H1 (cell line): ENCODE measurements around the gene LRP5. TPM values are rescaled to one million over a fixed set of nuclear protein-coding genes. Genes with fewer than 3 reads are reported as not detected.

Experiments
- CTCF ChIA-PET: fragments of 300-600 bp; sonication (Branson Sonifier 250); formaldehyde crosslinking; loops from one replicate; lab custom pipeline; 2021; ENCODE audit not compliant: partially characterized antibody; lab: Charles Lee
- POLR2A ChIA-PET: fragments of 300-600 bp; sonication (Branson Sonifier 250); formaldehyde crosslinking; loops from one replicate; lab custom pipeline; 2021; ENCODE audit warnings: inconsistent platforms; ENCODE audit not compliant: partially characterized antibody; lab: Charles Lee
- DNase-seq, 2 experiments: peaks; one replicate each; pipeline versions ENCODE4 v3.0.0 to v3.0.0-alpha.2; 2010 to 2022; ENCODE audit warnings: low spot score in 2 of 2, low read depth in 1 of 2, mixed read lengths in 1 of 2
- FAIRE-seq: peaks from 2 replicates; lab custom pipeline; 2011; peaks lifted over from hg19 to GRCh38; lab: Jason Lieb, UNC
- H2AFZ ChIP-seq: 2 replicates; pipeline ENCODE4 v1.8.1; 2012; ENCODE audit warnings: low read length, inconsistent platforms
- H2AK5ac ChIP-seq: 2 replicates; pipeline ENCODE4 v1.6.1; 2013; ENCODE audit warnings: low read depth, low read length
- H2BK120ac ChIP-seq: replicated peaks from 2 replicates; pipeline ENCODE3; 2013; ENCODE audit warnings: low read depth, low read length, inconsistent platforms
- H2BK12ac ChIP-seq: 2 replicates; pipeline ENCODE4 v1.6.1; 2013; ENCODE audit warnings: low read depth, low read length
- H2BK15ac ChIP-seq: 2 replicates; pipeline ENCODE4 v1.6.1; 2013; ENCODE audit warnings: low read length
- H2BK20ac ChIP-seq: 2 replicates; pipeline ENCODE4 v1.6.1; 2013; ENCODE audit warnings: low read length
- H2BK5ac ChIP-seq: 2 replicates; pipeline ENCODE4 v1.6.1; 2013; ENCODE audit warnings: low read depth, low read length
- H3K14ac ChIP-seq: 2 replicates; pipeline ENCODE4 v1.6.1; 2013; ENCODE audit warnings: inconsistent platforms; ENCODE audit not compliant: insufficient read length
- H3K18ac ChIP-seq: 2 replicates; pipeline ENCODE4 v1.6.1; 2013; ENCODE audit warnings: low read length; ENCODE audit errors: extremely low read depth
- H3K23ac ChIP-seq: 2 replicates; pipeline ENCODE4 v1.6.1; 2013; ENCODE audit warnings: inconsistent platforms; ENCODE audit not compliant: insufficient read length
- H3K23me2 ChIP-seq: 2 replicates; pipeline ENCODE4 v1.6.1; 2013; ENCODE audit warnings: low read depth, low read length
- H3K27ac ChIP-seq: 2 replicates; pipeline ENCODE4 v1.6.1; 2011; ENCODE audit warnings: low read depth, low read length, inconsistent platforms
- H3K27me3 ChIP-seq, 4 experiments: replicated peaks in 1 of 4; 1 replicate in 1 of 4; 2 replicates in 3 of 4; pipeline versions ENCODE4 v1.6.1 to v1.8.1; 2011 to 2013; ENCODE audit warnings: low read length in 3 of 4, mild to moderate bottlenecking in 3 of 4, inconsistent platforms in 2 of 4, mixed read lengths in 2 of 4, moderate library complexity in 1 of 4; ENCODE audit not compliant: control insufficient read depth in 3 of 4, insufficient read depth in 3 of 4; ENCODE audit errors: extremely low read depth in 1 of 4
- H3K36me3 ChIP-seq, 4 experiments: 2 replicates each; pipeline versions ENCODE4 v1.6.1 to v1.8.1; 2011 to 2013; ENCODE audit warnings: mild to moderate bottlenecking in 4 of 4, low read length in 3 of 4, moderate library complexity in 2 of 4, control low read depth in 1 of 4, inconsistent platforms in 1 of 4; ENCODE audit not compliant: insufficient read depth in 4 of 4, control insufficient read depth in 2 of 4
- H3K4ac ChIP-seq: replicated peaks from 2 replicates; pipeline ENCODE3; 2013; ENCODE audit warnings: low read length, low read depth, mixed read lengths, inconsistent platforms; ENCODE audit not compliant: insufficient read length
- H3K4me1 ChIP-seq, 4 experiments: replicated peaks in 1 of 4; 1 replicate in 1 of 4; 2 replicates in 3 of 4; pipeline versions ENCODE4 v1.6.1 to v1.8.1; 2011 to 2013; ENCODE audit warnings: low read length in 3 of 4, inconsistent platforms in 2 of 4, mixed read lengths in 1 of 4; ENCODE audit not compliant: insufficient read depth in 4 of 4, control insufficient read depth in 3 of 4
- H3K4me2 ChIP-seq, 2 experiments: 2 replicates each; pipeline versions ENCODE4 v1.6.1 to v1.8.1; 2011 to 2013; ENCODE audit warnings: low read depth in 2 of 2, low read length in 2 of 2, control low read depth in 1 of 2, inconsistent platforms in 1 of 2, mild to moderate bottlenecking in 1 of 2; ENCODE audit not compliant: insufficient read depth in 1 of 2
- H3K4me3 ChIP-seq, 4 experiments: fragments of 200-600, 300-600 bp in 1 of 4; sonication (generic), shearing (Covaris generic), sonication (Bioruptor Twin) in 1 of 4; 2 replicates each; pipeline versions ENCODE4 v1.5.1 to v1.8.1; 2011 to 2016; ENCODE audit warnings: low read length in 4 of 4, low read depth in 3 of 4, control low read depth in 2 of 4, inconsistent platforms in 2 of 4, mild to moderate bottlenecking in 2 of 4, mixed read lengths in 1 of 4, moderate library complexity in 1 of 4; ENCODE audit not compliant: insufficient read depth in 2 of 4; ENCODE audit errors: extremely low read depth in 1 of 4
- H3K56ac ChIP-seq: replicated peaks from 2 replicates; pipeline ENCODE3; 2013; ENCODE audit warnings: low read depth, mild to moderate bottlenecking, mixed read lengths, low read length, inconsistent platforms; ENCODE audit not compliant: insufficient read length
- H3K79me1 ChIP-seq: 2 replicates; pipeline ENCODE4 v1.6.1; 2013; ENCODE audit warnings: low read depth, low read length, control low read depth
- H3K79me2 ChIP-seq, 2 experiments: 2 replicates each; pipeline versions ENCODE4 v1.6.1 to v1.8.1; 2012 to 2013; ENCODE audit warnings: low read length in 2 of 2, mild to moderate bottlenecking in 2 of 2, inconsistent platforms in 1 of 2; ENCODE audit not compliant: insufficient read depth in 2 of 2, control insufficient read depth in 1 of 2
- H3K9ac ChIP-seq, 4 experiments: replicated peaks in 1 of 4; 1 replicate in 1 of 4; 2 replicates in 3 of 4; pipeline versions ENCODE4 v1.6.1 to v1.8.1; 2011 to 2013; ENCODE audit warnings: low read depth in 3 of 4, low read length in 3 of 4, control low read depth in 2 of 4, mild to moderate bottlenecking in 2 of 4, moderate library complexity in 2 of 4, inconsistent platforms in 1 of 4; ENCODE audit errors: extremely low read depth in 1 of 4
- H3K9me3 ChIP-seq, 2 experiments: 2 replicates each; pipeline versions ENCODE4 v1.6.1 to v1.8.1; 2012 to 2013; ENCODE audit warnings: mild to moderate bottlenecking in 2 of 2, moderate library complexity in 2 of 2, control low read depth in 1 of 2, inconsistent platforms in 1 of 2, low read depth in 1 of 2, low read length in 1 of 2, mixed read lengths in 1 of 2; ENCODE audit not compliant: insufficient read depth in 2 of 2
- H4K20me1 ChIP-seq, 2 experiments: replicated peaks in 1 of 2; 2 replicates each; pipeline versions ENCODE3 to v1.8.1; 2011 to 2013; ENCODE audit warnings: inconsistent platforms in 2 of 2, low read length in 2 of 2, mild to moderate bottlenecking in 1 of 2; ENCODE audit not compliant: insufficient read depth in 2 of 2, control insufficient read depth in 1 of 2
- H4K5ac ChIP-seq: 2 replicates; pipeline ENCODE4 v1.6.1; 2013; ENCODE audit warnings: low read length, low read depth, mixed read lengths, inconsistent platforms; ENCODE audit not compliant: insufficient read length
- H4K8ac ChIP-seq: 2 replicates; pipeline ENCODE4 v1.8.0; 2013; ENCODE audit warnings: mild to moderate bottlenecking, moderate library complexity, low read length, inconsistent platforms; ENCODE audit not compliant: insufficient read depth; ENCODE audit errors: extremely low read depth
- H4K91ac ChIP-seq: replicated peaks from 2 replicates; pipeline ENCODE3; 2013; ENCODE audit warnings: low read length, mixed read lengths, inconsistent platforms; ENCODE audit not compliant: insufficient read length
- ATF2 ChIP-seq: IDR thresholded peaks from 2 replicates; pipeline ENCODE4 v1.6.1; 2012; ENCODE audit warnings: low read length, inconsistent platforms
- BACH1 ChIP-seq: IDR thresholded peaks from 2 replicates; pipeline ENCODE4 v1.6.1; 2012; ENCODE audit warnings: low read length, improper control_type of control experiment
- CHD1 ChIP-seq: IDR thresholded peaks from 2 replicates; pipeline ENCODE4 v1.6.1; 2012; ENCODE audit warnings: low read depth, low read length, improper control_type of control experiment
- CTBP2 ChIP-seq: IDR thresholded peaks from 2 replicates; pipeline ENCODE4 v1.7.0; 2011; ENCODE audit warnings: borderline replicate concordance, mild to moderate bottlenecking, moderate library complexity, mixed read lengths, low read length; ENCODE audit not compliant: insufficient read depth, insufficient read length
- EP300 ChIP-seq, 2 experiments: IDR thresholded peaks; 1 replicate in 1 of 2; 2 replicates in 1 of 2; pipeline ENCODE4 v1.6.1; 2011 to 2012; ENCODE audit warnings: low read depth in 2 of 2, low read length in 2 of 2, mild to moderate bottlenecking in 2 of 2, borderline replicate concordance in 1 of 2, inconsistent platforms in 1 of 2, moderate library complexity in 1 of 2
- GABPA ChIP-seq: IDR thresholded peaks from 2 replicates; pipeline ENCODE4 v1.6.1; 2011; ENCODE audit warnings: mild to moderate bottlenecking, low read length, moderate library complexity, borderline replicate concordance; ENCODE audit not compliant: insufficient read depth
- PHF8 ChIP-seq: fragments of 200-600 bp; sonication (generic); conservative IDR thresholded peaks from 2 replicates; pipeline ENCODE4 v1.7.1; 2012; ENCODE audit warnings: low read depth, mild to moderate bottlenecking, inconsistent platforms, low read length, moderate library complexity
- POLR2A ChIP-seq, 2 experiments: IDR thresholded peaks; 1 replicate in 1 of 2; 2 replicates in 1 of 2; pipeline ENCODE4 v1.6.1; 2011; ENCODE audit warnings: low read depth in 2 of 2, low read length in 2 of 2, mild to moderate bottlenecking in 2 of 2; ENCODE audit errors: control extremely low read depth in 1 of 2
- RAD21 ChIP-seq, 2 experiments: IDR thresholded peaks in 1 of 2; conservative IDR thresholded peaks in 1 of 2; 2 replicates each; pipeline ENCODE4 v1.6.1; 2011; ENCODE audit warnings: low read depth in 2 of 2, low read length in 2 of 2, improper control_type of control experiment in 1 of 2, inconsistent platforms in 1 of 2, mild to moderate bottlenecking in 1 of 2, moderate library complexity in 1 of 2
- ZNF274 ChIP-seq: IDR thresholded peaks from 2 replicates; pipeline ENCODE4 v1.7.0; 2012; ENCODE audit warnings: low read length, borderline replicate concordance; ENCODE audit errors: extremely low read depth
- WGBS, 2 experiments: shearing (Covaris generic) in 1 of 2; methylation state at CpG; one replicate each; pipeline versions ENCODE4 v1.1.6 to v1.1.7; 2013 to 2015; ENCODE audit warnings: low lambda C conversion rate in 2 of 2, mixed read lengths in 2 of 2, inconsistent platforms in 1 of 2, low coverage in 1 of 2, missing lambda C conversion rate in 1 of 2; ENCODE audit not compliant: insufficient replicate concordance in 2 of 2, insufficient coverage in 1 of 2, insufficient read length in 1 of 2; ENCODE audit errors: extremely low coverage in 1 of 2, missing lambda C conversion rate in 1 of 2; 5-methylcytosine and 5-hydroxymethylcytosine counted together
- polyA plus RNA-seq, 7 experiments: library from polyadenylated mRNA; depleted of rRNA in 3 of 7; stranded (reverse) in 5 of 7; unstranded in 2 of 7; fragments of >200 nt in 5 of 7; fragments of 200-250 nt in 2 of 7; gene quantifications; 1 replicate in 5 of 7; 2 replicates in 1 of 7; 4 replicates in 1 of 7; pipeline versions ENCODE4 v1.2.1 to v1.2.3, GENCODE V29; 2011 to 2013; ENCODE audit warnings: missing spikeins in 2 of 7, mixed read lengths in 2 of 7
- total RNA-seq: library from RNA; stranded (reverse); fragmentation: NEBNext Ultra II Directional; extraction: Animal tissue kit (Norgen Biotek cat#: 25700); gene quantifications from 2 replicates; pipeline ENCODE4 v1.2.1, GENCODE V29; 2021

Gene LRP5
- total and polyA plus RNA-seq, 2 of the 8 experiments (the other 6 are each of a cell fraction or from before 2014, with no cell fraction given), result 19.0 to 38.9 TPM

- Histone ChIP-seq H3K18ac (no peak overlapping the region), H3K4me1 (no peaks in the 10 kb centered on the region), H2BK15ac (no peak overlapping the region), H3K9ac (no peak overlapping the region), H3K79me1 (no peaks in the 10 kb centered on the region; the same call in none of the 2 replicates), H3K4me3 (no peak overlapping the region), H3K27me3 (no peaks in the 10 kb centered on the region), H4K91ac (no peak overlapping the region), H3K56ac (no peak overlapping the region), H2BK120ac (no peak overlapping the region), H2AK5ac (no peak overlapping the region), H3K79me2 (no peaks in the 10 kb centered on the region), H3K23ac (no peak overlapping the region), H4K8ac (peak overlapping the region; percentile 28), H2AFZ (no peak overlapping the region), H3K14ac (no peak overlapping the region), H3K9me3 (no peaks in the 10 kb centered on the region; a peak in 1 of 4 replicates), H3K36me3 (0 out of 8 replicates have a peak, but pooled peaks cover 0 to 4% (median 0%) of the 10 kb centered on the region in 4 experiments), H3K27ac (no peak overlapping the region), H4K5ac (no peak overlapping the region), H3K4ac (no peak overlapping the region), H2BK12ac (no peak overlapping the region), H3K4me2 (no peak overlapping the region), H4K20me1 (peaks cover 0 to 1% of the 10 kb centered on the region in 2 experiments), H2BK20ac (no peak overlapping the region), H2BK5ac (0 out of 2 replicates have a peak overlapping the region, but pooled peaks have one; percentile 24), H3K23me2 (no peaks in the 10 kb centered on the region)
- FAIRE-seq, result no peak
- WGBS, 2 experiments, result 92% methylated on average over 33 of the region's 33 CpGs; no CpG with 5 or more reads in 1 of the 2 experiments
- ChIA-PET POLR2A (interaction anchor here (0.9 to 1.7 kb wide), 3 partner anchors 11 to 31 kb away, joined by 3 to 5 read pairs (median 4); no protein-coding TSS in a partner anchor), CTCF (interaction anchor here (0.7 to 3.4 kb wide), 13 partner anchors 9 to 395 kb away, joined by 3 to 19 read pairs (median 3); no protein-coding TSS in a partner anchor)
- DNase-seq, result no peak
- TF ChIP-seq ATF2, result no peak
- no peak for TF ChIP-seq CHD1
- no peak for TF ChIP-seq GABPA
- TF ChIP-seq EP300 (IDR thresholded peaks at IDR 0.05; ENCODE audit: borderline replicate concordance in 1 of 2, low read depth in 2 of 2, low read length in 2 of 2), result no peak
- TF ChIP-seq BACH1, result no peak
- no peak for TF ChIP-seq POLR2A (IDR thresholded peaks at IDR 0.05; ENCODE audit: control extremely low read depth in 1 of 2, low read depth in 2 of 2, low read length in 2 of 2)
- TF ChIP-seq RAD21 (IDR thresholded peaks at IDR 0.05 in 1 of 2, conservative IDR thresholded peaks at IDR 0.05 in 1 of 2; ENCODE audit: low read depth in 2 of 2, low read length in 2 of 2), result no peak
- no peak for TF ChIP-seq PHF8
- no peak for TF ChIP-seq ZNF274
- TF ChIP-seq CTBP2, result no peak
Observed at GRCh38 chr11:68373815-68374501, 61.6 kb downstream of the LRP5 start.
